Measurements from ENCODE around the gene NGEF. TPM values are rescaled to one million over a fixed set of nuclear protein-coding genes. Genes with fewer than 3 reads are reported as not detected.
A peak's percentile ranks its signal among the peaks of the same experiment; 100 is the strongest.

The NGEF gene
- total and polyA plus RNA-seq, 9 of the 15 experiments (the other 6 are each of a cell fraction or from before 2014, with no cell fraction given), result 0.07 to 0.17 (median 0.09) TPM; not detected in 6

DNA sequence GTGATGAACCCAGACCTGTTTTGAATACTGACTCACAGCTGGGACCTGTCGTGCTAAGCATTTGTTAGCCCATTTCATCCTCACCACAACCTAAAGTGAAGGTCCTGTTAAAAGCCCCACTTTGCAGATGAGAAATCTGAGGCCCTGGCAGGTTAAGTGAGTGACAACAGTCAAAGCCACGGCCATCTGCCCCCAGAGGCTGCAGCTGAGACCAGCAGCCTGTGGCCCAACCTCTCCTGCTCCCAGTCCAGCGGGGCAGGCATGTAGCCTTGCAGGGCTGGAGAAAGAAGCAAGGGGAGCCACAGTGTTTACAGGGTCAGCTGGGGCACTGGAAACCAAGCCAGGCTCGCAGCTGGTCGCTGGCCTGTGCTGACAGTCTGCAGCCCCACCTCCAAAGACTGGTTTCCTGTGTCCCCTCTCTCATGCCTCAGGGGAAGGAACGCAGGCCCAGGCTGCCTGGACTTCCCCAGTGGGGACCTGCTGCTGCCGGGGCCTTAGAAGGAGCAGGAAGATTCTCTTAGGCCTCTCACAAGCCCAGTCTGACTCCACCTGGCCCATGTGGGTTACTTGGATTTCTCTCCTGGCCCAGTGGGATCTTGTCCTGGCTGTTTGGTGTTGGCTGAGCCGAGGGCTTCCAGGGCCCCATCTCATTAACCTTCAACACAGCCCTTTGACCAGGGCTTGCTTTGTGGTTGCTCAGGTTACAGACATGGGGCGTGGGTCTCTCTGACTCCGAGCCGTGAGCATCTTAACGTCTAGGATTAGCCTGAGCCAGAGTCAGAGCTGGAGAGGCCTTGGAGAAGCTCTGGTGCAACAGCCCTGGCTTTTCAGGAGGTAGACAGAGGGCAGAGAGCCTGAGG is 48.8 kb upstream of the NGEF start (continued):
- TF ChIP-seq PCBP1 (IDR thresholded peaks at IDR 0.05; ENCODE audit: low read depth, low read length, poor library complexity, severe bottlenecking), result no peak
- TF ChIP-seq ZNF347 (CRISPR knock-in tag; IDR thresholded peaks at IDR 0.05; ENCODE audit: low read depth), result no peak
- no peak for TF ChIP-seq SNIP1 (IDR thresholded peaks at IDR 0.05; ENCODE audit: low read depth)
- peak; percentile 56; the same call in 1 of the 2 replicates for TF ChIP-seq BCOR (IDR thresholded peaks at IDR 0.05)

GRCh38 chr2:233060980-233061590 is 48.0 kb upstream of the NGEF start:
- TF ChIP-seq ELK1 (CRISPR knock-in tag; IDR thresholded peaks at IDR 0.05), result no peak
- no peak for TF ChIP-seq GABPB2 (CRISPR knock-in tag; conservative IDR thresholded peaks at IDR 0.05)
- no peak for TF ChIP-seq ZNF586 (CRISPR knock-in tag; conservative IDR thresholded peaks at IDR 0.05)
- TF ChIP-seq SMC3 (conservative IDR thresholded peaks at IDR 0.05; ENCODE audit: insufficient read depth, low read depth, low read length), result no peak
- TF ChIP-seq, protein P1, sequence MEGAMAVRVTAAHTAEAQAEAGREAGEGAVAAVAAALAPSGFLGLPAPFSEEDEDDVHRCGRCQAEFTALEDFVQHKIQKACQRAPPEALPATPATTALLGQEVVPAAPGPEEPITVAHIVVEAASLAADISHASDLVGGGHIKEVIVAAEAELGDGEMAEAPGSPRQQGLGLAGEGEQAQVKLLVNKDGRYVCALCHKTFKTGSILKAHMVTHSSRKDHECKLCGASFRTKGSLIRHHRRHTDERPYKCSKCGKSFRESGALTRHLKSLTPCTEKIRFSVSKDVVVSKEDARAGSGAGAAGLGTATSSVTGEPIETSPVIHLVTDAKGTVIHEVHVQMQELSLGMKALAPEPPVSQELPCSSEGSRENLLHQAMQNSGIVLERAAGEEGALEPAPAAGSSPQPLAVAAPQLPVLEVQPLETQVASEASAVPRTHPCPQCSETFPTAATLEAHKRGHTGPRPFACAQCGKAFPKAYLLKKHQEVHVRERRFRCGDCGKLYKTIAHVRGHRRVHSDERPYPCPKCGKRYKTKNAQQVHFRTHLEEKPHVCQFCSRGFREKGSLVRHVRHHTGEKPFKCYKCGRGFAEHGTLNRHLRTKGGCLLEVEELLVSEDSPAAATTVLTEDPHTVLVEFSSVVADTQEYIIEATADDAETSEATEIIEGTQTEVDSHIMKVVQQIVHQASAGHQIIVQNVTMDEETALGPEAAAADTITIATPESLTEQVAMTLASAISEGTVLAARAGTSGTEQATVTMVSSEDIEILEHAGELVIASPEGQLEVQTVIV (CRISPR knock-in tag; IDR thresholded peaks at IDR 0.05; ENCODE audit: borderline replicate concordance), result no peak
- peak overlapping the region; percentile 23; the same call in 1 of the 2 replicates for H3K4me3 ChIP-seq
- no peaks in the 10 kb centered on the region for H3K9me1 ChIP-seq (ENCODE audit: control insufficient read depth, insufficient read depth, low read length)
- ChIA-PET CTCF (ENCODE audit: low intra/inter-chr PET ratio) (no interaction called here), POLR2A (interaction anchor here (0.7 to 1.1 kb wide), 3 partner anchors 12 to 365 kb away, joined by 3 read pairs; no protein-coding TSS in a partner anchor)
- ATAC-seq, result no peak
- no peaks in the 10 kb centered on the region for H4K20me1 ChIP-seq (replicated peaks; ENCODE audit: control insufficient read depth, insufficient read depth, low read length)
- intact Hi-C loops (cut with micrococcal nuclease) (no loop called here), in situ Hi-C loops (cut with MboI) (no loop called here)
- H3K9ac ChIP-seq (ENCODE audit: insufficient read depth in 1 of 2, low read depth in 2 of 2, low read length in 2 of 2), result peak overlapping the region in 1 of 2 experiments; percentile 61; a peak in 1 of 4 replicates
- BruUV-seq (replicated peaks), result no TSS peak
- no peaks in the 10 kb centered on the region for H3K9me3 ChIP-seq (replicated peaks; ENCODE audit: control insufficient read depth, insufficient read depth, low read depth, low read length)
- H3K79me2 ChIP-seq (ENCODE audit: control insufficient read depth, insufficient read depth, low read length), result no peaks in the 10 kb centered on the region; the same call in 2 of the 3 replicates
- H3K27me3 ChIP-seq (ENCODE audit: control insufficient read depth in 2 of 2, insufficient read depth in 2 of 2, low read length in 2 of 2), result no peaks in the 10 kb centered on the region
- no peak for DNase-seq (ENCODE audit: extremely low read depth in 1 of 4, low spot score in 3 of 4)
- H2AFZ ChIP-seq (ENCODE audit: low read depth, low read length), result peak overlapping the region; percentile 90; the same call in 1 of the 2 replicates
- peak overlapping the region; percentile 62; the same call in 1 of the 2 replicates for H3K4me2 ChIP-seq (ENCODE audit: insufficient read depth, low read length)
- H3K4me1 ChIP-seq (replicated peaks in 1 of 2; ENCODE audit: control insufficient read depth in 2 of 2, insufficient read depth in 2 of 2, low read length in 2 of 2), result peaks cover 13 to 48% of the 10 kb centered on the region in 2 experiments; a peak in 4 of 5 replicates
- 83% methylated on average over 6 of the region's 10 CpGs for WGBS (ENCODE audit: insufficient coverage, low coverage, missing lambda C conversion rate)
- FAIRE-seq, result no peak
- no peaks in the 10 kb centered on the region for H3K36me3 ChIP-seq (ENCODE audit: control insufficient read depth, insufficient read depth, low read length)
- no peak overlapping the region for H3K27ac ChIP-seq (ENCODE audit: extremely low read depth, low read depth, low read length)

Measured in K562 (cell line).